ENCODE measurements around the gene TRAF3IP3.

The TRAF3IP3 gene

GRCh38 chr1:209738270-209738669 is 17.6 kb upstream of the TRAF3IP3 start:
- DNase-seq (ENCODE audit: low read depth in 2 of 2), result no peak

- no peak for DNase-seq (ENCODE audit: low read depth in 2 of 2)
Observed at GRCh38 chr1:209741193-209741592, 14.7 kb upstream of the TRAF3IP3 start.

- no peak for DNase-seq (ENCODE audit: low read depth in 2 of 2)
Observed at GRCh38 chr1:209741889-209742288, 14.0 kb upstream of the TRAF3IP3 start.

- no peak for DNase-seq (ENCODE audit: low read depth in 2 of 2)
Observed at GRCh38 chr1:209742409-209743144, 13.3 kb upstream of the TRAF3IP3 start.

GRCh38 chr1:209743145-209743482 is 12.7 kb upstream of the TRAF3IP3 start:
- DNase-seq (ENCODE audit: low read depth in 2 of 2), result no peak

- DNase-seq (ENCODE audit: low read depth in 2 of 2), result no peak
Observed at GRCh38 chr1:209746451-209747165, 9.2 kb upstream of the TRAF3IP3 start.

GRCh38 chr1:209747580-209748262 is 8.1 kb upstream of the TRAF3IP3 start:
- peak; percentile 57 to 64 for DNase-seq (ENCODE audit: low read depth in 2 of 2)

- no peak for DNase-seq (ENCODE audit: low read depth in 2 of 2)
Observed at GRCh38 chr1:209748620-209749019, 7.2 kb upstream of the TRAF3IP3 start.

- no peak for DNase-seq (ENCODE audit: low read depth in 2 of 2)
Observed at GRCh38 chr1:209749205-209749604, 6.6 kb upstream of the TRAF3IP3 start.

- DNase-seq (ENCODE audit: low read depth in 2 of 2), result no peak
Observed at GRCh38 chr1:209749670-209750323, 6.1 kb upstream of the TRAF3IP3 start.

- no peak for DNase-seq (ENCODE audit: low read depth in 2 of 2)
Observed at GRCh38 chr1:209751627-209752231, 4.1 kb upstream of the TRAF3IP3 start.

GRCh38 chr1:209752890-209753289 is 3.0 kb upstream of the TRAF3IP3 start:
- DNase-seq (ENCODE audit: low read depth in 2 of 2), result no peak

GRCh38 chr1:209755256-209755655 is 597 bp upstream of the TRAF3IP3 start:
- DNase-seq (ENCODE audit: low read depth in 2 of 2), result no peak

GRCh38 chr1:209756615-209757445 is 977 bp downstream of the TRAF3IP3 start:
- DNase-seq (ENCODE audit: low read depth in 2 of 2), result no peak

GRCh38 chr1:209758400-209758799 is 2.5 kb downstream of the TRAF3IP3 start:
- no peak for DNase-seq (ENCODE audit: low read depth in 2 of 2)

GRCh38 chr1:209759829-209760359 is 4.0 kb downstream of the TRAF3IP3 start:
- DNase-seq (ENCODE audit: low read depth in 2 of 2), result no peak

- no peak for DNase-seq (ENCODE audit: low read depth in 2 of 2)
Observed at GRCh38 chr1:209761011-209761635, 5.3 kb downstream of the TRAF3IP3 start.

GRCh38 chr1:209766051-209766450 is 10.2 kb downstream of the TRAF3IP3 start:
- DNase-seq (ENCODE audit: low read depth in 2 of 2), result no peak

- no peak for DNase-seq (ENCODE audit: low read depth in 2 of 2)
Observed at GRCh38 chr1:209767096-209767495, 11.2 kb downstream of the TRAF3IP3 start.

- no peak for DNase-seq (ENCODE audit: low read depth in 2 of 2)
Observed at GRCh38 chr1:209767706-209768105, 11.9 kb downstream of the TRAF3IP3 start.
